Activated B cell treated with CpG ODN at 0.5 μM for 24 hours (primary cell): ENCODE results near the gene PSMB10. TPM values are rescaled to one million over a fixed set of nuclear protein-coding genes. Genes with fewer than 3 reads are reported as not detected.

Experiments
- ATAC-seq: fragments of 200-7000 bp; cut with Tn5 transposase; one replicate; pipeline ENCODE4 v1.10.0; 2021; ENCODE audit warnings: low read depth, mild to moderate bottlenecking, moderate library complexity
- CTCF ChIA-PET: fragments of 350-600 bp; sonication (Branson Sonifier 250); formaldehyde crosslinking; loops from one replicate; lab custom pipeline; 2021; ENCODE audit warnings: antibody characterized with exemption; lab: Charles Lee
- POLR2A ChIA-PET: fragments of 350-600 bp; sonication (Branson Sonifier 250); formaldehyde crosslinking; loops from one replicate; lab custom pipeline; 2021; ENCODE audit warnings: antibody characterized with exemption; lab: Charles Lee
- DNase-seq: peaks from one replicate; pipeline ENCODE4 v3.0.0; 2022
- H3K27ac Mint-ChIP-seq: one replicate; pipeline ENCODE4 v1.8.0; 2020; ENCODE audit warnings: mixed read lengths
- H3K27me3 Mint-ChIP-seq: one replicate; pipeline ENCODE4 v1.8.0; 2021; ENCODE audit warnings: mixed read lengths
- H3K36me3 Mint-ChIP-seq: one replicate; pipeline ENCODE4 v1.8.0; 2021; ENCODE audit warnings: low read depth, mixed read lengths
- H3K4me1 Mint-ChIP-seq: one replicate; pipeline ENCODE4 v1.8.0; 2021; ENCODE audit warnings: mixed read lengths
- H3K4me3 Mint-ChIP-seq: one replicate; pipeline ENCODE4 v1.8.0; 2020; ENCODE audit warnings: mild to moderate bottlenecking, mixed read lengths
- H3K9me3 Mint-ChIP-seq: one replicate; pipeline ENCODE4 v1.8.0; 2020; ENCODE audit warnings: mixed read lengths
- CTCF ChIP-seq: fragments of 200-600 bp; IDR thresholded peaks from one replicate; pipeline ENCODE4 v1.8.0; 2022; ENCODE audit warnings: antibody characterized with exemption, mild to moderate bottlenecking
- intact Hi-C: fragments of 100-400 bp; cut with micrococcal nuclease; formaldehyde crosslinking; loops from one replicate; pipeline ENCODE4 v1.15.1; 2024
- total RNA-seq: library from RNA; stranded (reverse); gene quantifications from 2 replicates; pipeline ENCODE4 v1.2.3, GENCODE V29; 2022

Gene PSMB10
- total RNA-seq, 1 donor from 2014 or later: 202 TPM

GRCh38 chr16:67963292-67963661 lies 26.6 kb upstream of the PSMB10 start:
- no peak for ATAC-seq

GRCh38 chr16:67962135-67962534 lies 25.5 kb upstream of the PSMB10 start:
- no peak overlapping the region for H3K4me3 Mint-ChIP-seq
- no peaks in the 10 kb centered on the region for H3K27me3 Mint-ChIP-seq
- ChIA-PET POLR2A (no interaction called here), CTCF (no interaction called here)
- peaks cover 14% of the 10 kb centered on the region for H3K4me1 Mint-ChIP-seq
- peaks cover 25% of the 10 kb centered on the region for H3K36me3 Mint-ChIP-seq
- ATAC-seq (no peak), DNase-seq (no peak)
- TF ChIP-seq CTCF: no peak
- H3K9me3 Mint-ChIP-seq: no peaks in the 10 kb centered on the region
- intact Hi-C loops: no loop called here
- H3K27ac Mint-ChIP-seq: no peak overlapping the region

More at GRCh38 chr16:67963292-67963661, 26.6 kb upstream of the PSMB10 start:
- ChIA-PET CTCF (no interaction called here), POLR2A (no interaction called here)
- TF ChIP-seq CTCF: no peak
- H3K27ac Mint-ChIP-seq: no peak overlapping the region
- intact Hi-C loops: no loop called here
- H3K9me3 Mint-ChIP-seq: no peaks in the 10 kb centered on the region
- no peak for DNase-seq
- peaks cover 25% of the 10 kb centered on the region for H3K36me3 Mint-ChIP-seq
- no peaks in the 10 kb centered on the region for H3K27me3 Mint-ChIP-seq
- H3K4me3 Mint-ChIP-seq: no peak overlapping the region
- H3K4me1 Mint-ChIP-seq: peaks cover 21% of the 10 kb centered on the region

- no peak for TF ChIP-seq CTCF
- ChIA-PET POLR2A (no interaction called here), CTCF (no interaction called here)
- H3K4me3 Mint-ChIP-seq: no peak overlapping the region
- H3K9me3 Mint-ChIP-seq: no peaks in the 10 kb centered on the region
- DNase-seq (no peak), ATAC-seq (no peak)
- H3K27me3 Mint-ChIP-seq: no peaks in the 10 kb centered on the region
- H3K36me3 Mint-ChIP-seq: peaks cover 25% of the 10 kb centered on the region
- intact Hi-C loops: no loop called here
- H3K27ac Mint-ChIP-seq: no peak overlapping the region
- H3K4me1 Mint-ChIP-seq: peaks cover 11% of the 10 kb centered on the region
These were observed 24.9 kb upstream of the PSMB10 start for GRCh38 chr16:67961551-67961957.

GRCh38 chr16:67959536-67960329 lies 23.1 kb upstream of the PSMB10 start:
- H3K4me3 Mint-ChIP-seq: no peak overlapping the region
- intact Hi-C loops: no loop called here
- H3K36me3 Mint-ChIP-seq: peaks cover 30% of the 10 kb centered on the region
- no peaks in the 10 kb centered on the region for H3K27me3 Mint-ChIP-seq
- no peak overlapping the region for H3K27ac Mint-ChIP-seq
- H3K9me3 Mint-ChIP-seq: no peaks in the 10 kb centered on the region
- DNase-seq (no peak), ATAC-seq (no peak)
- no peak for TF ChIP-seq CTCF
- ChIA-PET POLR2A (interaction anchor here (1.3 kb wide), 1 partner anchor 9 kb away, joined by 3 read pairs; no protein-coding TSS in a partner anchor), CTCF (interaction anchor here (0.5 kb wide), 1 partner anchor 76 kb away, joined by 3 read pairs; no protein-coding TSS in a partner anchor)
- no peaks in the 10 kb centered on the region for H3K4me1 Mint-ChIP-seq

GRCh38 chr16:67957622-67958021 lies 21.0 kb upstream of the PSMB10 start:
- Mint-ChIP-seq H3K27me3 (no peaks in the 10 kb centered on the region), H3K36me3 (peaks cover 36% of the 10 kb centered on the region), H3K4me3 (no peak overlapping the region), H3K9me3 (no peaks in the 10 kb centered on the region), H3K27ac (no peak overlapping the region), H3K4me1 (no peaks in the 10 kb centered on the region)
- no peak for ATAC-seq
- ChIA-PET POLR2A (no interaction called here), CTCF (interaction anchor here (1.2 kb wide), 1 partner anchor 83 kb away, joined by 4 read pairs; no protein-coding TSS in a partner anchor)
- TF ChIP-seq CTCF: no peak
- intact Hi-C loops: no loop called here
- DNase-seq: no peak
